DND-41 (cell line): ENCODE results near the gene CCDC63.

ENCODE experiments used
- CTCF ChIP-seq: IDR thresholded peaks from 2 replicates; pipeline ENCODE4 v1.5.1; 2012; ENCODE audit warnings: borderline replicate concordance, low read length, moderate library complexity, mild to moderate bottlenecking; ENCODE audit not compliant: poor library complexity, severe bottlenecking; ENCODE audit errors: extremely low read depth
- EZH2 ChIP-seq: IDR thresholded peaks from 3 replicates; pipeline ENCODE4 v1.6.1; 2012; ENCODE audit warnings: borderline replicate concordance, low read depth, mild to moderate bottlenecking, moderate library complexity, low read length, inconsistent platforms; ENCODE audit not compliant: severe bottlenecking

- TF ChIP-seq CTCF (no peak), EZH2 (no peak)
Measured at GRCh38 chr12:110850762-110851161, 4.0 kb downstream of the CCDC63 start.
